Loucy (cell line): Measurements from ENCODE around the gene KCMF1.

Source experiments
- H2AFZ ChIP-seq: fragments of 200-600 bp; sonication (generic); 2 replicates; pipeline ENCODE4 v1.6.0; 2016; ENCODE audit warnings: antibody characterized with exemption, mild to moderate bottlenecking, low read length, moderate library complexity
- H3F3A ChIP-seq: fragments of 200-600 bp; 2 replicates; pipeline ENCODE4 v1.6.0; 2016; ENCODE audit warnings: antibody characterized with exemption, low read depth, mild to moderate bottlenecking
- H3K27me3 ChIP-seq: fragments of 200-600 bp; sonication (generic); 2 replicates; pipeline ENCODE4 v1.6.1; 2014; ENCODE audit warnings: low read length, mild to moderate bottlenecking; ENCODE audit not compliant: insufficient read depth, poor library complexity, severe bottlenecking
- H3K36me3 ChIP-seq: fragments of 200-600 bp; sonication (generic); 2 replicates; pipeline ENCODE4 v1.6.1; 2016; ENCODE audit warnings: low read length; ENCODE audit not compliant: insufficient read depth
- H3K4me1 ChIP-seq: fragments of 200-600 bp; sonication (generic); 2 replicates; pipeline ENCODE4 v1.5.1; 2014; ENCODE audit warnings: low read length, mild to moderate bottlenecking; ENCODE audit not compliant: insufficient read depth, poor library complexity, severe bottlenecking
- H3K4me2 ChIP-seq: fragments of 200-600 bp; sonication (generic); 2 replicates; pipeline ENCODE4 v1.6.0; 2014; ENCODE audit warnings: antibody characterized with exemption, low read length, low read depth, mild to moderate bottlenecking; ENCODE audit not compliant: poor library complexity, severe bottlenecking
- H3K4me3 ChIP-seq: fragments of 200-600 bp; sonication (generic); 2 replicates; pipeline ENCODE4 v1.5.1; 2014; ENCODE audit warnings: low read length, mild to moderate bottlenecking, mixed read lengths; ENCODE audit not compliant: poor library complexity, severe bottlenecking
- H3K79me2 ChIP-seq: fragments of 200-600 bp; sonication (generic); 2 replicates; pipeline ENCODE4 v1.6.1; 2014; ENCODE audit warnings: low read length; ENCODE audit not compliant: insufficient read depth
- H3K9ac ChIP-seq: fragments of 200-600 bp; sonication (generic); 2 replicates; pipeline ENCODE4 v1.6.0; 2014; ENCODE audit warnings: mild to moderate bottlenecking, low read depth, low read length, moderate library complexity; ENCODE audit not compliant: poor library complexity, severe bottlenecking
- H3K9me2 ChIP-seq: fragments of 200-600 bp; sonication (generic); replicated peaks from 2 replicates; pipeline ENCODE4 v1.6.1; 2016; ENCODE audit warnings: low read depth, low read length, mixed read lengths
- H3K9me3 ChIP-seq: fragments of 200-600 bp; sonication (generic); 2 replicates; pipeline ENCODE4 v1.6.1; 2014; ENCODE audit warnings: mild to moderate bottlenecking, antibody characterized with exemption, low read length, low read depth; ENCODE audit not compliant: insufficient read depth
- H4K20me1 ChIP-seq: fragments of 200-600 bp; sonication (generic); 2 replicates; pipeline ENCODE4 v1.6.0; 2014; ENCODE audit warnings: antibody characterized with exemption, low read length, mild to moderate bottlenecking; ENCODE audit not compliant: insufficient read depth, poor library complexity, severe bottlenecking
- CTCF ChIP-seq: fragments of 200-600 bp; sonication (generic); conservative IDR thresholded peaks from 2 replicates; pipeline ENCODE4 v1.5.1; 2014; ENCODE audit warnings: mild to moderate bottlenecking, antibody characterized with exemption, low read length
- EZH2phosphoT487 ChIP-seq: fragments of 200-600 bp; IDR thresholded peaks from 2 replicates; pipeline ENCODE4 v1.6.1; 2018; ENCODE audit warnings: antibody characterized with exemption, mild to moderate bottlenecking, moderate library complexity, borderline replicate concordance

KCMF1 gene

GRCh38 chr2:85087541-85087940 lies 116.6 kb downstream of the KCMF1 start:
- Histone ChIP-seq H4K20me1 (no peaks in the 10 kb centered on the region), H2AFZ (no peak overlapping the region), H3K36me3 (no peaks in the 10 kb centered on the region), H3K27me3 (no peaks in the 10 kb centered on the region), H3K9ac (no peak overlapping the region), H3K79me2 (no peaks in the 10 kb centered on the region), H3K4me2 (no peak overlapping the region), H3K9me2 (no peaks in the 10 kb centered on the region), H3F3A (no peaks in the 10 kb centered on the region), H3K4me1 (no peaks in the 10 kb centered on the region), H3K4me3 (no peak overlapping the region), H3K9me3 (no peaks in the 10 kb centered on the region)
- no peak for TF ChIP-seq CTCF
- no peak for TF ChIP-seq EZH2phosphoT487

GRCh38 chr2:85088921-85089320 lies 118.0 kb downstream of the KCMF1 start:
- H3K36me3 ChIP-seq, result no peaks in the 10 kb centered on the region
- H3K4me3 ChIP-seq, result no peak overlapping the region
- H3K27me3 ChIP-seq, result no peaks in the 10 kb centered on the region
- no peaks in the 10 kb centered on the region for H4K20me1 ChIP-seq
- H3K4me1 ChIP-seq, result no peaks in the 10 kb centered on the region
- H3K4me2 ChIP-seq, result no peak overlapping the region
- H3K9me3 ChIP-seq, result no peaks in the 10 kb centered on the region
- no peaks in the 10 kb centered on the region for H3F3A ChIP-seq
- no peak for TF ChIP-seq EZH2phosphoT487
- H3K9ac ChIP-seq, result no peak overlapping the region
- no peaks in the 10 kb centered on the region for H3K9me2 ChIP-seq
- H3K79me2 ChIP-seq, result no peaks in the 10 kb centered on the region
- no peak overlapping the region for H2AFZ ChIP-seq

GRCh38 chr2:85089585-85089984 lies 118.6 kb downstream of the KCMF1 start:
- H3K4me2 ChIP-seq, result no peak overlapping the region
- H3K9me2 ChIP-seq, result no peaks in the 10 kb centered on the region
- no peaks in the 10 kb centered on the region for H3K79me2 ChIP-seq
- H4K20me1 ChIP-seq, result no peaks in the 10 kb centered on the region
- no peak overlapping the region for H2AFZ ChIP-seq
- no peaks in the 10 kb centered on the region for H3F3A ChIP-seq
- no peaks in the 10 kb centered on the region for H3K9me3 ChIP-seq
- no peak overlapping the region for H3K9ac ChIP-seq
- TF ChIP-seq CTCF, result no peak
- TF ChIP-seq EZH2phosphoT487, result no peak
- no peaks in the 10 kb centered on the region for H3K4me1 ChIP-seq
- H3K27me3 ChIP-seq, result no peaks in the 10 kb centered on the region
- H3K36me3 ChIP-seq, result no peaks in the 10 kb centered on the region
- no peak overlapping the region for H3K4me3 ChIP-seq

- Histone ChIP-seq H3K4me1 (no peaks in the 10 kb centered on the region), H3K79me2 (no peaks in the 10 kb centered on the region), H3K4me3 (no peak overlapping the region), H3K36me3 (no peaks in the 10 kb centered on the region), H2AFZ (no peak overlapping the region), H3K4me2 (no peak overlapping the region), H3K9me2 (no peaks in the 10 kb centered on the region), H3K9me3 (no peaks in the 10 kb centered on the region), H3F3A (no peaks in the 10 kb centered on the region), H3K27me3 (no peaks in the 10 kb centered on the region), H3K9ac (no peak overlapping the region), H4K20me1 (no peaks in the 10 kb centered on the region)
- TF ChIP-seq EZH2phosphoT487, result no peak
- TF ChIP-seq CTCF, result no peak
Measured at GRCh38 chr2:85091838-85092237, 120.9 kb downstream of the KCMF1 start.
